Measurements from ENCODE around the gene IRX6. TPM values are rescaled to one million over a fixed set of nuclear protein-coding genes. Genes with fewer than 3 reads are reported as not detected.

The IRX6 gene
- total and polyA plus RNA-seq, 2 of the 13 experiments (the other 11 are each of a cell fraction or from before 2014, with no cell fraction given), result not detected

- intact Hi-C loops (cut with micrococcal nuclease; ENCODE audit: unreplicated experiment), result no loop called here
- no peak for ATAC-seq
- Histone ChIP-seq H3K4me1 (ENCODE audit: insufficient read depth, low read length) (no peaks in the 10 kb centered on the region), H2AFZ (ENCODE audit: low read length) (no peak overlapping the region), H3K9ac (ENCODE audit: insufficient read depth, low read depth, low read length) (no peak overlapping the region), H3K27me3 (ENCODE audit: control insufficient read depth in 1 of 2, insufficient read depth in 2 of 2, low read length in 2 of 2) (peaks cover 8 to 83% of the 10 kb centered on the region in 2 experiments), H3K4me2 (ENCODE audit: low read depth, low read length) (no peak overlapping the region), H3K36me3 (replicated peaks in 1 of 2; ENCODE audit: control insufficient read depth in 1 of 2, insufficient read depth in 2 of 2, low read length in 2 of 2) (no peaks in the 10 kb centered on the region), H3K4me3 (replicated peaks in 1 of 3; ENCODE audit: insufficient read depth in 1 of 3, low read depth in 2 of 3, low read length in 3 of 3) (no peak overlapping the region), H3K27ac (ENCODE audit: extremely low read length, insufficient read depth, low read length) (no peak overlapping the region), H3K79me2 (ENCODE audit: insufficient read depth, low read length) (no peaks in the 10 kb centered on the region), H3K9me3 (ENCODE audit: low read length) (no peaks in the 10 kb centered on the region), H4K20me1 (ENCODE audit: insufficient read depth, low read length) (no peaks in the 10 kb centered on the region)
- TF ChIP-seq ZNF407 (CRISPR knock-in tag; IDR thresholded peaks at IDR 0.05; ENCODE audit: not compliant biosample characterization), result no peak
- no peak for TF ChIP-seq DMAP1 (CRISPR knock-in tag; IDR thresholded peaks at IDR 0.05)
- no peak for TF ChIP-seq CSRNP1 (CRISPR knock-in tag; IDR thresholded peaks at IDR 0.05)
- no peak for TF ChIP-seq PHF5A (CRISPR knock-in tag; IDR thresholded peaks at IDR 0.05; ENCODE audit: low read depth, unreplicated experiment)
- TF ChIP-seq ZNF549 (CRISPR knock-in tag; IDR thresholded peaks at IDR 0.05), result no peak
- no peak for TF ChIP-seq YY1 (IDR thresholded peaks at IDR 0.05; ENCODE audit: insufficient read depth, insufficient replicate concordance, low read depth, low read length)
- no peak for TF ChIP-seq NPAS2 (CRISPR knock-in tag; IDR thresholded peaks at IDR 0.05; ENCODE audit: borderline replicate concordance)
- DNase-seq (ENCODE audit: low spot score), result no peak
- in situ Hi-C loops (cut with HindIII; ENCODE audit: extremely low pct_ligation_motif_present, low pct_unique_long_range_greater_than_20kb), result no loop called here
- ChIA-PET CTCF (ENCODE audit: low intra/inter-chr PET ratio, low total read pairs) (no interaction called here), POLR2A (no interaction called here)
- BruUV-seq (replicated peaks), result no TSS peak
- no peak for FAIRE-seq
- WGBS (ENCODE audit: low lambda C conversion rate), result 23% methylated on average over 21 of the region's 21 CpGs
Observed at GRCh38 chr16:55326261-55327092, 2.5 kb downstream of the IRX6 start.

All from HepG2 (cell line).